Measurements from ENCODE around the gene LLGL1.

Gene LLGL1

DNA sequence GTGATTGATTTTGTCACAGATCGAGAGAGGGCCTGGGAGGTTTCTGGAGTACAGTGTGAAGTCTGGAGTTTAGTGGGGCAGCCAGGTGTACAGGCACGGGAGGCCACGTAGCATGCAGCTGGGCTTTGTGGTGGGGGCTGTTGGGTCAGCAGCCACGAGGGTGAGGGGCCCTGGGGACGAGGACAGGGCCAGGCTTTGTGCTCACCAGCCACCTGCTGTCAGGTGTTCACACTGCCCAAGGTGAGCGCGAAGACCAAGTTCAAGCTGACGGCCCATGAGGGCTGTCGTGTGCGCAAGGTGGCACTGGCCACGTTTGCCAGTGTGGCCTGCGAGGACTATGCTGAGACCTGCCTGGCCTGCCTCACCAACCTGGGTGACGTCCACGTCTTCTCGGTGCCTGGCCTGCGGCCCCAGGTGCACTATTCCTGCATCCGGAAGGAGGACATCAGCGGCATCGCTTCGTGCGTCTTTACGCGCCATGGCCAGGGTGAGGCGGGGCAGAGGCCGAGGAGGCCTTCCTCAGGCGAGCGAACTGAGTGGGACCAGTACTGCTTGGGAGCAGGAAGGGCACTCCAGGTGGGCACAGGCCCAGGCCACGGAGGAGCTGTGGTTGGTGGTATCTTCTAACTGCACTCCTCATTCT, 15.9 kb downstream of the LLGL1 start:
- TF ChIP-seq, protein P1, sequence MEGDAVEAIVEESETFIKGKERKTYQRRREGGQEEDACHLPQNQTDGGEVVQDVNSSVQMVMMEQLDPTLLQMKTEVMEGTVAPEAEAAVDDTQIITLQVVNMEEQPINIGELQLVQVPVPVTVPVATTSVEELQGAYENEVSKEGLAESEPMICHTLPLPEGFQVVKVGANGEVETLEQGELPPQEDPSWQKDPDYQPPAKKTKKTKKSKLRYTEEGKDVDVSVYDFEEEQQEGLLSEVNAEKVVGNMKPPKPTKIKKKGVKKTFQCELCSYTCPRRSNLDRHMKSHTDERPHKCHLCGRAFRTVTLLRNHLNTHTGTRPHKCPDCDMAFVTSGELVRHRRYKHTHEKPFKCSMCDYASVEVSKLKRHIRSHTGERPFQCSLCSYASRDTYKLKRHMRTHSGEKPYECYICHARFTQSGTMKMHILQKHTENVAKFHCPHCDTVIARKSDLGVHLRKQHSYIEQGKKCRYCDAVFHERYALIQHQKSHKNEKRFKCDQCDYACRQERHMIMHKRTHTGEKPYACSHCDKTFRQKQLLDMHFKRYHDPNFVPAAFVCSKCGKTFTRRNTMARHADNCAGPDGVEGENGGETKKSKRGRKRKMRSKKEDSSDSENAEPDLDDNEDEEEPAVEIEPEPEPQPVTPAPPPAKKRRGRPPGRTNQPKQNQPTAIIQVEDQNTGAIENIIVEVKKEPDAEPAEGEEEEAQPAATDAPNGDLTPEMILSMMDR (IDR thresholded peaks at IDR 0.05; ENCODE audit: low read depth, low read length), result no peak
- DNase-seq (ENCODE audit: low read depth in 2 of 2), result no peak
- H3K4me3 ChIP-seq (replicated peaks in 1 of 2; ENCODE audit: low read depth in 2 of 2, low read length in 2 of 2), result no peak overlapping the region

DNA sequence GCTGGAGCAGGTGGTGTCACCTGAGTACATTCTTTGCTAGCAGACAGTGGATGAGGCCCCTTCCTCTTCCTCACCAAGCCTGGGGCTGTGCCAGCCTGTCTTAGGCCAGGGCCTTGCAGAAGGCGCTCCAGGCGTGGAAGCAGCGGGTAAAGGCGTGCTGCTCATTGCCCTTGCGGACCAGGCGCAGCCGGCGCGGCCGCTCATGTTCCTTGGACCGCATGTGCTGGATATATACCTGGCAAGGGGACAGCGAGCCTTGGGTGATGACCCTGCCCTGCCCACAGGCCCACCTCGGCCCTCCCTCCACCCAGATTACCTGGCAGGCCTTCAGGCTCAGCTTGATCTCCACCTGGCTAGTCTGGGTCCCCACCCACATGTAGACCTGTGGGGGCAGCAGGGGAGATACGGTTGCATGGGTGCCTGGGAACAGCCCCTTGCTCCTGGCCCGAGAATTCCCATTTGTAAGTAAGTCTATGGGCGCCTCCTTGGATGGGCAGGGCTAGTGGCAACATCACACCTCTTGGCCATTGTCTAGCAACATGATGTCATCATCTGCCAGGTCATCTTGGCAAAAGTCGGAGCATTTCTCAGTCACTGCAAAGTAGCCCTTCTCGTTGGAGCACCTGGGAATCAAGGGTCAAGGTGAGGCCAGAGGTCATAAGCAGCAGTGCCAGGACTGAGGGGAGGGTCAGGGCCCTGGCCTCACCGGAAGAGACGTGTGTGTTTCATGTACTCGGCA, 19.8 kb downstream of the LLGL1 start:
- DNase-seq (ENCODE audit: low read depth in 2 of 2), result peak in 1 of 2 donors; percentile 33
- TF ChIP-seq, protein P1 (IDR thresholded peaks at IDR 0.05; ENCODE audit: low read depth, low read length), result no peak
- no peak overlapping the region for H3K4me3 ChIP-seq (replicated peaks in 1 of 2; ENCODE audit: low read depth in 2 of 2, low read length in 2 of 2)

DNA sequence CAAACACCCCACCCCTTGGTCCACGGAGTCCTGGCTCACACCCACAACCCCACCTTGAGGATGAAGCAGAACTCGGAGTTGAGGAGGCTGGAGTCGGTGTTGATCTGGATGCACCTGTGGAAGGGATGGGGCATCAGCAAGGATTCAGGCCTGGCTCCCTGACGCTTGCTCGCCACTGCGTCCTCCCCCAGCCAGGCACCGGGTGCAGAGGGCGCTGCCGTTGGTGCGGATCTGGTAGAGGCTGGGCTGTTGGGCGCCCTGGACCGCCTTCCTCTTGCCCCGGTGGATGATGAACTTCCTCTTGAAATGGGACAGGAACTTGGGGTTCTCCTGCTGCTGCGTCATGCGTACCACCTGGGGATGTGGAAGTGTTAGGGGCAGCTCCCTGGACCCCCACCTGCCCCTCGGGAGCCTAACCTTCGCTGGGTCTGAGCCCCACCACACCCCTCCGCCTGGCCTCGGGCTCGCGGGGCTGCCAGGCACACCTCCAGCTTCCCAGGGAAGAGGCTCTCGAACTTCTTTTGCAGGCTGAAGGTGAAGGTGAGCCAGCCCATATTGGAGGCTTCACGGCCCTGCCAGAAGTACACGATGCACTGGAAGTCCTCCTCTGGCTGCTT, 20.8 kb downstream of the LLGL1 start:
- TF ChIP-seq, protein P1 (IDR thresholded peaks at IDR 0.05; ENCODE audit: low read depth, low read length), result no peak
- DNase-seq (ENCODE audit: low read depth in 2 of 2), result no peak
- H3K4me3 ChIP-seq (replicated peaks in 1 of 2; ENCODE audit: low read depth in 2 of 2, low read length in 2 of 2), result no peak overlapping the region

DNA sequence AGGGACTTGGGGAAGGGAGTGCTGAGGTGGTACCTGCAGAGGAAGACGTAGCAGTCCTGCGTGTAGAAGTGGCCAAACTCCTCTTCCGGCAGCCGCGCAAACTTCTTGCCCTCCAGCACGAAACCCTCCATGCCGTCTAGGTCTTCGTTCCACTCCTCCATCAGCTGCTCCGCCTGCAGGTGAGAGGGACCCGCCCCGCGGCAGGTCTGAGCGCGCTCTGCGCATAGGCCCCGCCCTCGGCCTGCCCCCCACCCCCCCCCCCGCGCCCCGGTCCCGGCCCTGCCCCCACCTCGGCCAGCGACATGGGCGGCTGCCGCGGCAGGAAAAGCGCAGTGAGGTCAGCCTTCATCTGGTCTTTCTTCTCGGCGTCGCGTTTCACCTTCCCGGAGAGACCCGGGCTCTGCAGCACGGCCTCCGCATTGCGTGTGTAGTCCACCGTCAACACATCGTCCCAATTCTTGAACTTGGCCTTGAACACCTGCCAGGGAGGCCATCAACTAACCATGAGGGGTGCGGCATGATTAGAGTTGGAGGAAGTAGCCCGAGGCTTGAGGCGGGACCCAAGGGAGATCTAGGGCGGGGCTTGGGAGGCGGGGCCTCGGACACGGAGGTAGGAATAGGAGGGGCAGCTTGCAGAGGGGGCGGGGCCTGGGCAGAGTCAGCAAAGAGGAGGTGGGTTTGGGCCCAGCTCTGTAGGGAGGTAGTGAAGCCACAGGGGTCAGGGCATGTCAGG, 21.6 kb downstream of the LLGL1 start:
- H3K4me3 ChIP-seq (replicated peaks in 1 of 2; ENCODE audit: low read depth in 2 of 2, low read length in 2 of 2), result no peak overlapping the region
- DNase-seq (ENCODE audit: low read depth in 2 of 2), result peak; percentile 40
- TF ChIP-seq, protein P1 (IDR thresholded peaks at IDR 0.05; ENCODE audit: low read depth, low read length), result no peak

DNA sequence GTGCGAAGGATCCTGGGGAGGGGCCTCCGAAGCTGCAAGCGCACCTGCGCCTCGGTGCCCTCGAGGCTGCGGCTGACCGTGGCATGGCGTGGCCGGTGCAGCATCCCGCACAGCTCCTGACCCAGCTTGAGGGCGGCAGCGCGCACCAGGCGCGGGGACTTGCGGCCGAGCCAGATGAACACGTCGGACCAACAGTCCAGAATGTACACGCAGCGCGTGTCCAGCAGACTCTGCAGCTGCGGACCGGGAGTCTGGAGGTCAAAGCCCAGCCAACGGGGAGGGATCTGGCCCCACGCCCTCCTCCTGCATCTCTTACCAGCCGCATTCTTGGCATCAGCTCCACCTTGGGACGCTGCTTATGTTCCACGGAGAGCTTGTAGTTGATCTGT, 22.2 kb downstream of the LLGL1 start:
- no peak overlapping the region for H3K4me3 ChIP-seq (replicated peaks in 1 of 2; ENCODE audit: low read depth in 2 of 2, low read length in 2 of 2)
- DNase-seq (ENCODE audit: low read depth in 2 of 2), result no peak
- TF ChIP-seq, protein P1 (IDR thresholded peaks at IDR 0.05; ENCODE audit: low read depth, low read length), result no peak

DNA sequence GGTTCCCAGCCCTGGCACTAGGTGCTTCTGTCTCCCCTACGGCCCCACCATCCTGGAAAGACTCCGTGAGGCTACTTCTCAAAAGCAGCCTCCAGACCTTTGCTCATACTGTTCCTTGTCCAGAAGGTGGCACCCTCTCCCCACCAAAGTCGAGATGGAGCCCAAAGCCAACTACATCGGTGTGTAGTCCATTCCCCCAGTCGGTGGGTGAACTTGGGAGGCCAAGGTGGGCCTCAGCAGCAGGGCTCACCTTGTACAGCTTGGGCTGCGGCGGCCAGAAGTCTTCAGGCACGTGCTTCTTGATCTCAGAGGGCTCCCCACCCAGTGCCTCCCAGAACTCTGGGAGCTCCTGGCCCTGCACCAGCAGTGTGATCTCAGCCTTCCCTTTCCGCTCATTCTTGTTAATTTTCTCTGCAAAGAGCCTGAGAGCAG, 22.9 kb downstream of the LLGL1 start:
- H3K4me3 ChIP-seq (replicated peaks in 1 of 2; ENCODE audit: low read depth in 2 of 2, low read length in 2 of 2), result no peak overlapping the region
- DNase-seq (ENCODE audit: low read depth in 2 of 2), result peak; percentile 77 to 83
- TF ChIP-seq, protein P1 (IDR thresholded peaks at IDR 0.05; ENCODE audit: low read depth, low read length), result peak; percentile 69
